K562 (cell line): ENCODE measurements around the gene MBIP. TPM values are rescaled to one million over a fixed set of nuclear protein-coding genes. Genes with fewer than 3 reads are reported as not detected.

Experiments used
- ATF1 ChIP-seq, 2 experiments: fragments of 450-650 bp in 1 of 2; IDR thresholded peaks; 2 replicates each; pipeline ENCODE4 v1.6.1; 2016; ENCODE audit warnings: missing compliant biosample characterization in 1 of 2, missing genetic modification characterization in 1 of 2
- CREBBP ChIP-seq: IDR thresholded peaks from one replicate; pipeline ENCODE4 v1.6.1; 2012; ENCODE audit warnings: low read depth, mild to moderate bottlenecking, control low read depth, inconsistent platforms, low read length
- DACH1 ChIP-seq: fragments of 450-650 bp; IDR thresholded peaks from 2 replicates; pipeline ENCODE4 v1.6.1; 2018; ENCODE audit not compliant: partially characterized antibody
- MAZ ChIP-seq, 2 experiments: fragments of 450-650 bp in 1 of 2; sonication (generic) in 1 of 2; formaldehyde crosslinking; IDR thresholded peaks in 1 of 2; conservative IDR thresholded peaks in 1 of 2; 2 replicates each; pipeline versions ENCODE4 v1.4.0 to v1.5.0; 2020; ENCODE audit warnings: mild to moderate bottlenecking in 1 of 2, missing genetic modification reagents in 1 of 2
- MXI1 ChIP-seq: IDR thresholded peaks from 2 replicates; pipeline ENCODE4 v1.6.1; 2011; ENCODE audit warnings: low read depth, mild to moderate bottlenecking, improper control_type of control experiment, low read length
- NCOA2 ChIP-seq, 2 experiments: fragments of 450-650 bp; IDR thresholded peaks; 2 replicates each; pipeline ENCODE4 v1.6.1; 2018; ENCODE audit warnings: mild to moderate bottlenecking in 2 of 2, moderate library complexity in 1 of 2; ENCODE audit not compliant: partially characterized antibody in 2 of 2
- PML ChIP-seq: IDR thresholded peaks from 2 replicates; pipeline ENCODE4 v1.6.1; 2012; ENCODE audit warnings: low read length, inconsistent platforms
- POLR2B ChIP-seq: fragments of 450-650 bp; IDR thresholded peaks from 2 replicates; pipeline ENCODE4 v1.6.1; 2018; ENCODE audit warnings: low read depth; ENCODE audit not compliant: partially characterized antibody
- RCOR1 ChIP-seq, 2 experiments: IDR thresholded peaks; 2 replicates each; pipeline ENCODE4 v1.6.1; 2012; ENCODE audit warnings: low read depth in 2 of 2, low read length in 2 of 2, borderline replicate concordance in 1 of 2, improper control_type of control experiment in 1 of 2
- SMARCA4 ChIP-seq: fragments of 450-650 bp; IDR thresholded peaks from 2 replicates; pipeline ENCODE4 v1.6.1; 2016
- TCF3 ChIP-seq: sonication (generic); formaldehyde crosslinking; IDR thresholded peaks from 2 replicates; pipeline ENCODE4 v1.4.0; 2020; ENCODE audit warnings: mild to moderate bottlenecking, missing genetic modification reagents
- TEAD2 ChIP-seq: fragments of 450-650 bp; IDR thresholded peaks from 2 replicates; pipeline ENCODE4 v1.6.1; 2016; ENCODE audit warnings: missing genetic modification characterization, control low read depth, missing compliant biosample characterization
- ZEB2 ChIP-seq: fragments of 450-650 bp; IDR thresholded peaks from 2 replicates; pipeline ENCODE4 v1.6.1; 2016
- ZNF174 ChIP-seq: fragments of 250-450 bp; sonication (Bioruptor Pico); IDR thresholded peaks from 2 replicates; pipeline ENCODE4 v1.4.0; 2020; ENCODE audit warnings: mild to moderate bottlenecking
- ZNF316 ChIP-seq: fragments of 450-650 bp; IDR thresholded peaks from 2 replicates; pipeline ENCODE4 v1.6.1; 2016
- polyA plus RNA-seq, 8 experiments: library from polyadenylated mRNA; depleted of rRNA in 4 of 8; stranded (reverse) in 5 of 8; unstranded in 3 of 8; fragments of >200 nt; fragmentation: Nextera tagmentation in 2 of 8; fragmentation: Illumina TruSeq in 1 of 8; extraction: Ambion mirVana in 2 of 8; extraction: Trizol in 1 of 8; gene quantifications; 2 replicates each; pipeline versions ENCODE4 v1.2.1 to v1.2.3, GENCODE V29; 2011 to 2014; ENCODE audit warnings: inconsistent platforms in 1 of 8, missing spikeins in 1 of 8
- total RNA-seq, 7 experiments: library from RNA; depleted of rRNA in 6 of 7; stranded (reverse); fragments of >200 nt in 6 of 7; fragmentation: Illumina TruSeq in 2 of 7; extraction: Trizol in 2 of 7; gene quantifications; 2 replicates each; pipeline versions ENCODE4 v1.2.1 to v1.2.3, GENCODE V29; 2011 to 2021; ENCODE audit warnings: low replicate concordance in 1 of 7
- TF ChIP-seq, protein P1 (sequence below), 2 experiments: fragments of 250-450 bp in 1 of 2; fragments of 450-650 bp in 1 of 2; sonication (Bioruptor Pico) in 1 of 2; IDR thresholded peaks; 2 replicates each; pipeline versions ENCODE4 v1.6.1 to v1.8.0; 2016 to 2021; ENCODE audit warnings: mild to moderate bottlenecking in 2 of 2, moderate library complexity in 2 of 2, missing compliant biosample characterization in 1 of 2, missing genetic modification characterization in 1 of 2
- TF ChIP-seq, protein P2 (sequence below): sonication (generic); formaldehyde crosslinking; IDR thresholded peaks from 2 replicates; pipeline ENCODE4 v1.8.0; 2022; ENCODE audit warnings: missing genetic modification reagents, mild to moderate bottlenecking, moderate library complexity, borderline replicate concordance
- TF ChIP-seq, protein P3 (sequence below), 2 experiments: IDR thresholded peaks in 1 of 2; conservative IDR thresholded peaks in 1 of 2; 2 replicates each; pipeline ENCODE4 v1.6.1; 2016; ENCODE audit warnings: low read depth in 2 of 2, mild to moderate bottlenecking in 1 of 2, missing compliant biosample characterization in 1 of 2, missing genetic modification characterization in 1 of 2, moderate library complexity in 1 of 2
- TF ChIP-seq, protein P4 (sequence below): fragments of 250-450 bp; sonication (Bioruptor Pico); IDR thresholded peaks from 2 replicates; pipeline ENCODE4 v1.8.0; 2021; ENCODE audit warnings: mild to moderate bottlenecking, moderate library complexity
- TF ChIP-seq, protein P5 (sequence below): sonication (generic); formaldehyde crosslinking; IDR thresholded peaks from 2 replicates; pipeline ENCODE4 v1.8.1; 2023; ENCODE audit warnings: mild to moderate bottlenecking, missing genetic modification reagents

MBIP gene
- total and polyA plus RNA-seq, 9 of the 15 experiments (the other 6 are each of a cell fraction or from before 2014, with no cell fraction given): 8.4 to 31.1 (median 19.4) TPM

DNA sequence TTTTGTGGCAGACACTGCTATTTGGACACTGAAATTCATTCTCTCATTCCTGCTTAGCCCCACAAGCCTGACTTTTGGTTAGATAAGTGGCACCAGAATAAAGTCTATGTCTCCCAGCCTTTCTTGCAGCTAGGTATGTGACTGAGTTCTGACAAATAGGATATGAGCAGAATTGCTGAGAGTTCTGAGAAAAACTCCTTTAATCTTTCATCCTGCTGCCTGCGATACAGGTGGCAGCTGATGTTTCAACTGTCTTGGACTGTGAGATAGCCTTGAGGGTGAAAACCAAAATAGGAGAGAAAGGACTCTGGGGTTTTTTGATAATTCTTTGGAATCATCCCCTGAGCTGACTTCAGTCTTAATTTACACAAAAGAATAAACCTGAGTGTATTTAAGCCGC lies 55.8 kb downstream of the MBIP start (continued):
- TF ChIP-seq, protein P1, sequence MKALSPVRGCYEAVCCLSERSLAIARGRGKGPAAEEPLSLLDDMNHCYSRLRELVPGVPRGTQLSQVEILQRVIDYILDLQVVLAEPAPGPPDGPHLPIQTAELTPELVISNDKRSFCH (CRISPR knock-in tag; IDR thresholded peaks at IDR 0.05): no peak
- TF ChIP-seq, protein P1 (tag; IDR thresholded peaks at IDR 0.05): 0 out of 2 replicates have a peak, but pooled peaks have one; percentile 42
- TF ChIP-seq, protein P2, sequence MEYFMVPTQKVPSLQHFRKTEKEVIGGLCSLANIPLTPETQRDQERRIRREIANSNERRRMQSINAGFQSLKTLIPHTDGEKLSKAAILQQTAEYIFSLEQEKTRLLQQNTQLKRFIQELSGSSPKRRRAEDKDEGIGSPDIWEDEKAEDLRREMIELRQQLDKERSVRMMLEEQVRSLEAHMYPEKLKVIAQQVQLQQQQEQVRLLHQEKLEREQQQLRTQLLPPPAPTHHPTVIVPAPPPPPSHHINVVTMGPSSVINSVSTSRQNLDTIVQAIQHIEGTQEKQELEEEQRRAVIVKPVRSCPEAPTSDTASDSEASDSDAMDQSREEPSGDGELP: peak; percentile 46; the same call in 1 of the 2 replicates
- TF ChIP-seq, protein P3, sequence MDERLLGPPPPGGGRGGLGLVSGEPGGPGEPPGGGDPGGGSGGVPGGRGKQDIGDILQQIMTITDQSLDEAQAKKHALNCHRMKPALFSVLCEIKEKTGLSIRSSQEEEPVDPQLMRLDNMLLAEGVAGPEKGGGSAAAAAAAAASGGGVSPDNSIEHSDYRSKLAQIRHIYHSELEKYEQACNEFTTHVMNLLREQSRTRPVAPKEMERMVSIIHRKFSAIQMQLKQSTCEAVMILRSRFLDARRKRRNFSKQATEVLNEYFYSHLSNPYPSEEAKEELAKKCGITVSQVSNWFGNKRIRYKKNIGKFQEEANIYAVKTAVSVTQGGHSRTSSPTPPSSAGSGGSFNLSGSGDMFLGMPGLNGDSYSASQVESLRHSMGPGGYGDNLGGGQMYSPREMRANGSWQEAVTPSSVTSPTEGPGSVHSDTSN (CRISPR knock-in tag; IDR thresholded peaks at IDR 0.05; ENCODE audit: low read depth): no peak
- TF ChIP-seq, protein P3 (tag; conservative IDR thresholded peaks at IDR 0.05; ENCODE audit: low read depth): peak; percentile 24; the same call in 1 of the 2 replicates
- 0 out of 2 replicates have a peak, but pooled peaks have one; percentile 43 for TF ChIP-seq MXI1
- TF ChIP-seq CREBBP: no peak
- no peak for TF ChIP-seq ATF1 (CRISPR knock-in tag; IDR thresholded peaks at IDR 0.05)
- peak; percentile 44; the same call in 1 of the 2 replicates for TF ChIP-seq ATF1 (tag; IDR thresholded peaks at IDR 0.05)
- peak; percentile 95 for TF ChIP-seq SMARCA4
- TF ChIP-seq, protein P4, sequence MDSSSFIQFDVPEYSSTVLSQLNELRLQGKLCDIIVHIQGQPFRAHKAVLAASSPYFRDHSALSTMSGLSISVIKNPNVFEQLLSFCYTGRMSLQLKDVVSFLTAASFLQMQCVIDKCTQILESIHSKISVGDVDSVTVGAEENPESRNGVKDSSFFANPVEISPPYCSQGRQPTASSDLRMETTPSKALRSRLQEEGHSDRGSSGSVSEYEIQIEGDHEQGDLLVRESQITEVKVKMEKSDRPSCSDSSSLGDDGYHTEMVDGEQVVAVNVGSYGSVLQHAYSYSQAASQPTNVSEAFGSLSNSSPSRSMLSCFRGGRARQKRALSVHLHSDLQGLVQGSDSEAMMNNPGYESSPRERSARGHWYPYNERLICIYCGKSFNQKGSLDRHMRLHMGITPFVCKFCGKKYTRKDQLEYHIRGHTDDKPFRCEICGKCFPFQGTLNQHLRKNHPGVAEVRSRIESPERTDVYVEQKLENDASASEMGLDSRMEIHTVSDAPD (CRISPR knock-in tag): peak; percentile 46; the same call in 1 of the 2 replicates
- TF ChIP-seq PML: peak; percentile 94
- TF ChIP-seq ZEB2: peak; percentile 69; the same call in 1 of the 2 replicates
- TF ChIP-seq NCOA2 (IDR thresholded peaks at IDR 0.05; ENCODE audit: partially characterized antibody in 2 of 2): peak; percentile 63 to 82
- no peak for TF ChIP-seq ZNF316
- TF ChIP-seq TCF3 (CRISPR knock-in tag): peak; percentile 99
- TF ChIP-seq TEAD2 (tag): no peak
- peak; percentile 60 for TF ChIP-seq DACH1
- peak; percentile 83 to 88; a peak in 3 of 4 replicates for TF ChIP-seq RCOR1 (IDR thresholded peaks at IDR 0.05; ENCODE audit: borderline replicate concordance in 1 of 2, low read depth in 2 of 2, low read length in 2 of 2)
- no peak for TF ChIP-seq POLR2B
- TF ChIP-seq MAZ (CRISPR knock-in tag; conservative IDR thresholded peaks at IDR 0.05 in 1 of 2, IDR thresholded peaks at IDR 0.05 in 1 of 2): 0 out of 4 replicates have a peak, but pooled peaks of 1 of the 2 experiments have one; percentile 24
- no peak for TF ChIP-seq ZNF174 (CRISPR knock-in tag)
- TF ChIP-seq, protein P5, sequence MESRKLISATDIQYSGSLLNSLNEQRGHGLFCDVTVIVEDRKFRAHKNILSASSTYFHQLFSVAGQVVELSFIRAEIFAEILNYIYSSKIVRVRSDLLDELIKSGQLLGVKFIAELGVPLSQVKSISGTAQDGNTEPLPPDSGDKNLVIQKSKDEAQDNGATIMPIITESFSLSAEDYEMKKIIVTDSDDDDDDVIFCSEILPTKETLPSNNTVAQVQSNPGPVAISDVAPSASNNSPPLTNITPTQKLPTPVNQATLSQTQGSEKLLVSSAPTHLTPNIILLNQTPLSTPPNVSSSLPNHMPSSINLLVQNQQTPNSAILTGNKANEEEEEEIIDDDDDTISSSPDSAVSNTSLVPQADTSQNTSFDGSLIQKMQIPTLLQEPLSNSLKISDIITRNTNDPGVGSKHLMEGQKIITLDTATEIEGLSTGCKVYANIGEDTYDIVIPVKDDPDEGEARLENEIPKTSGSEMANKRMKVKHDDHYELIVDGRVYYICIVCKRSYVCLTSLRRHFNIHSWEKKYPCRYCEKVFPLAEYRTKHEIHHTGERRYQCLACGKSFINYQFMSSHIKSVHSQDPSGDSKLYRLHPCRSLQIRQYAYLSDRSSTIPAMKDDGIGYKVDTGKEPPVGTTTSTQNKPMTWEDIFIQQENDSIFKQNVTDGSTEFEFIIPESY (CRISPR knock-in tag): no peak
